OCI-LY1 (cell line): Measurements from ENCODE around the gene USP47.

Experiments used
- H2AFZ ChIP-seq: fragments of 200-600 bp; sonication (generic), shearing (Covaris generic); 2 replicates; pipeline ENCODE4 v1.6.0; 2014; ENCODE audit warnings: antibody characterized with exemption, mild to moderate bottlenecking, low read length
- H3F3A ChIP-seq: fragments of 200-600 bp; sonication (generic), shearing (Covaris generic); 2 replicates; pipeline ENCODE4 v1.6.0; 2014; ENCODE audit warnings: mild to moderate bottlenecking, antibody characterized with exemption, low read length, moderate library complexity; ENCODE audit not compliant: insufficient read depth
- H3K27ac ChIP-seq: fragments of 200-600 bp; sonication (generic); 2 replicates; pipeline ENCODE4 v1.5.1; 2014; ENCODE audit warnings: low read length, mixed run types, mild to moderate bottlenecking, low read depth; ENCODE audit not compliant: poor library complexity, severe bottlenecking
- H3K27me3 ChIP-seq: fragments of 200-600 bp; sonication (generic); 2 replicates; pipeline ENCODE4 v1.6.0; 2014; ENCODE audit warnings: antibody characterized with exemption, mild to moderate bottlenecking, low read length, moderate library complexity; ENCODE audit not compliant: insufficient read depth
- H3K36me3 ChIP-seq: fragments of 200-600 bp; sonication (generic); 2 replicates; pipeline ENCODE4 v1.6.1; 2014; ENCODE audit warnings: mild to moderate bottlenecking, antibody characterized with exemption, low read length, moderate library complexity, mixed read lengths; ENCODE audit not compliant: insufficient read depth
- H3K4me1 ChIP-seq: fragments of 200-600 bp; sonication (generic); 2 replicates; pipeline ENCODE4 v1.5.1; 2014; ENCODE audit warnings: mild to moderate bottlenecking, low read length, moderate library complexity; ENCODE audit not compliant: insufficient read depth, severe bottlenecking
- H3K4me2 ChIP-seq: fragments of 200-600 bp; sonication (generic), shearing (Covaris generic); 2 replicates; pipeline ENCODE4 v1.6.1; 2014; ENCODE audit warnings: low read length
- H3K4me3 ChIP-seq: fragments of 200-600 bp; sonication (generic); 2 replicates; pipeline ENCODE4 v1.5.1; 2014; ENCODE audit warnings: low read length, low read depth, mild to moderate bottlenecking, mixed read lengths; ENCODE audit not compliant: poor library complexity, severe bottlenecking
- H3K79me2 ChIP-seq: fragments of 200-600 bp; shearing (Covaris generic); 2 replicates; pipeline ENCODE4 v1.6.1; 2016; ENCODE audit warnings: mixed run types, low read length, mixed read lengths; ENCODE audit not compliant: insufficient read depth
- H3K9ac ChIP-seq: fragments of 200-600 bp; sonication (generic), shearing (Covaris generic); 2 replicates; pipeline ENCODE4 v1.6.1; 2014; ENCODE audit warnings: mild to moderate bottlenecking, low read length, mixed read lengths
- H3K9me2 ChIP-seq: fragments of 200-600 bp; sonication (generic), shearing (Covaris generic); 2 replicates; pipeline ENCODE4 v1.6.1; 2014; ENCODE audit warnings: low read depth, mild to moderate bottlenecking, low read length, mixed read lengths
- H3K9me3 ChIP-seq: fragments of 200-600 bp; shearing (Covaris generic); 2 replicates; pipeline ENCODE4 v1.6.1; 2014; ENCODE audit warnings: low read length, mixed read lengths
- H4K20me1 ChIP-seq: fragments of 200-600 bp; sonication (generic), shearing (Covaris generic); 2 replicates; pipeline ENCODE4 v1.6.0; 2016; ENCODE audit warnings: mild to moderate bottlenecking, low read length; ENCODE audit not compliant: insufficient read depth
- CTCF ChIP-seq: fragments of 200-600 bp; sonication (generic), shearing (Covaris generic); IDR thresholded peaks from 2 replicates; pipeline ENCODE4 v1.5.1; 2017; ENCODE audit warnings: mild to moderate bottlenecking, antibody characterized with exemption, low read length, moderate library complexity, mixed read lengths
- EZH2 ChIP-seq: fragments of 200-600 bp; sonication (generic), shearing (Covaris generic); IDR thresholded peaks from 2 replicates; pipeline ENCODE4 v1.8.0; 2017; ENCODE audit warnings: borderline replicate concordance, mixed run types, mild to moderate bottlenecking, antibody characterized with exemption, low read length, moderate library complexity, mixed read lengths

The USP47 gene

GRCh38 chr11:11805228-11805627, 36.5 kb upstream of the USP47 start:
- H3K9ac ChIP-seq: no peak overlapping the region
- TF ChIP-seq EZH2 (no peak), CTCF (no peak)
- no peaks in the 10 kb centered on the region for H3K4me1 ChIP-seq
- H3K27ac ChIP-seq: no peak overlapping the region
- no peak overlapping the region for H3K4me3 ChIP-seq
- H3K4me2 ChIP-seq: no peak overlapping the region
- H3K79me2 ChIP-seq: no peaks in the 10 kb centered on the region
- H3K36me3 ChIP-seq: no peaks in the 10 kb centered on the region
- no peaks in the 10 kb centered on the region for H3K27me3 ChIP-seq
- no peaks in the 10 kb centered on the region for H3F3A ChIP-seq
- no peaks in the 10 kb centered on the region for H3K9me2 ChIP-seq
- H3K9me3 ChIP-seq: no peaks in the 10 kb centered on the region
- no peaks in the 10 kb centered on the region for H4K20me1 ChIP-seq
- H2AFZ ChIP-seq: no peak overlapping the region

- Histone ChIP-seq H3K27ac (no peak overlapping the region), H3K4me2 (no peak overlapping the region), H4K20me1 (no peaks in the 10 kb centered on the region), H3F3A (no peaks in the 10 kb centered on the region), H3K9ac (no peak overlapping the region), H3K27me3 (no peaks in the 10 kb centered on the region), H3K9me3 (no peaks in the 10 kb centered on the region), H3K79me2 (no peaks in the 10 kb centered on the region), H3K4me3 (no peak overlapping the region), H3K9me2 (no peaks in the 10 kb centered on the region), H3K36me3 (no peaks in the 10 kb centered on the region), H2AFZ (no peak overlapping the region), H3K4me1 (no peaks in the 10 kb centered on the region)
- TF ChIP-seq EZH2 (no peak), CTCF (no peak)
These were observed 35.7 kb upstream of the USP47 start for GRCh38 chr11:11806074-11806473.

- TF ChIP-seq CTCF: no peak
- TF ChIP-seq EZH2: no peak
- Histone ChIP-seq H3K9ac (no peak overlapping the region), H2AFZ (no peak overlapping the region), H3K36me3 (no peaks in the 10 kb centered on the region), H3F3A (no peaks in the 10 kb centered on the region), H4K20me1 (no peaks in the 10 kb centered on the region), H3K27me3 (no peaks in the 10 kb centered on the region; the same call in 1 of the 2 replicates), H3K79me2 (no peaks in the 10 kb centered on the region), H3K9me2 (no peaks in the 10 kb centered on the region), H3K4me2 (no peak overlapping the region), H3K9me3 (no peaks in the 10 kb centered on the region), H3K4me1 (no peaks in the 10 kb centered on the region), H3K27ac (no peak overlapping the region), H3K4me3 (no peak overlapping the region)
These were observed 35.2 kb upstream of the USP47 start for GRCh38 chr11:11806586-11806985.
